ES-I3 (cell line): Measurements from ENCODE around the gene UNC5A.

ENCODE experiments used
- H3K36me3 ChIP-seq: 2 replicates; pipeline ENCODE4 v1.6.1; 2013; ENCODE audit warnings: mild to moderate bottlenecking, low read length, control low read depth, moderate library complexity; ENCODE audit not compliant: insufficient read depth
- H3K4me1 ChIP-seq: 2 replicates; pipeline ENCODE4 v1.6.1; 2013; ENCODE audit warnings: mild to moderate bottlenecking, control low read depth, low read length; ENCODE audit not compliant: insufficient read depth
- H3K9ac ChIP-seq: 2 replicates; pipeline ENCODE4 v1.6.1; 2013; ENCODE audit warnings: low read depth, mild to moderate bottlenecking, low read length, moderate library complexity
- H3K9me3 ChIP-seq: 2 replicates; pipeline ENCODE4 v1.6.1; 2013; ENCODE audit warnings: mild to moderate bottlenecking, low read length, moderate library complexity; ENCODE audit not compliant: control insufficient read depth, insufficient read depth

The UNC5A gene

GRCh38 chr5:176810081-176810597, at the start of gene UNC5A:
UNC5A (plus strand) TSS chr5:176810559; CDS start chr5:176810751, 192 bp downstream.
- Histone ChIP-seq H3K9me3 (no peaks in the 10 kb centered on the region), H3K36me3 (no peaks in the 10 kb centered on the region), H3K4me1 (no peaks in the 10 kb centered on the region), H3K9ac (peak within 1 kb of the TSS; percentile 61)

DNA sequence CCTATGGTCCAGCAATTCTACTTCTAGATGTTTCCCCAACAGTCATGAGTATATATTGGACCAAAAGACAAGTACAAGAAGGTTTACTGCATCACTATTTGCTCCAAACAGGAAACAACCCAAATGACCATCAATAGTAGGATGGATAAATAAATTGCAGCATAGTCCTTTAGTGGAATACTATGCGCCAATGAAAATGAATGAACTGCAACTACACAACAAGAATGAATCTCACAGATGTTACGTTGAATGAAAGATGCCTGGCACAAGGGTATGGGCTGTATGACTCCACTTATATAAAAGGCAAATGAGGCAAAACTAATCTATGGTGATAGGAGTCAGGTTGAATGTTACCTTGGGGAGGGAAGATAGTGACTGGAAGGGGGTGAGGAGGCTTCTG, 48.6 kb upstream of the UNC5A start:
- peaks cover 5% of the 10 kb centered on the region; the same call in 1 of the 2 replicates for H3K4me1 ChIP-seq
- H3K9ac ChIP-seq, result no peak overlapping the region
- no peaks in the 10 kb centered on the region for H3K9me3 ChIP-seq
- H3K36me3 ChIP-seq, result no peaks in the 10 kb centered on the region

DNA sequence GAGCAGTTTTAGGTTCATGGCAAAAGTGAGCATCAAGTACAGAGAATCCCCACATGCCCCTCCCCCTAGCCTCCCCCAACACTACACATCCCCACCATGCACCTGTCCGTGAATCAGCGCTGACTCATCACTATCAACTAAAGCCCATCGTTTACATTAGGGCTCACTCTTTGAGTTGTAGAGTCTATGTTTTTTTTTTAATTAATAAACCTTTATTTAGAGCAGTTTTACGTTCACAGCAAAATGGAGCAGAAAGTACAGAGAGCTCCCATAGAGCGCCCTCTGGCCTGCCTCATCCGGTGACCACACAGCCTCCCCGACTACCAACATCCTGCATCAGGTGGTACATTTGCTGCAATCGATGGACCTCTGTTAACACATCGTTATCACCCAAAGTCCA, 47.9 kb upstream of the UNC5A start:
- Histone ChIP-seq H3K36me3 (no peaks in the 10 kb centered on the region), H3K9ac (no peak overlapping the region), H3K4me1 (peaks cover 5% of the 10 kb centered on the region; the same call in 1 of the 2 replicates), H3K9me3 (no peaks in the 10 kb centered on the region)

DNA sequence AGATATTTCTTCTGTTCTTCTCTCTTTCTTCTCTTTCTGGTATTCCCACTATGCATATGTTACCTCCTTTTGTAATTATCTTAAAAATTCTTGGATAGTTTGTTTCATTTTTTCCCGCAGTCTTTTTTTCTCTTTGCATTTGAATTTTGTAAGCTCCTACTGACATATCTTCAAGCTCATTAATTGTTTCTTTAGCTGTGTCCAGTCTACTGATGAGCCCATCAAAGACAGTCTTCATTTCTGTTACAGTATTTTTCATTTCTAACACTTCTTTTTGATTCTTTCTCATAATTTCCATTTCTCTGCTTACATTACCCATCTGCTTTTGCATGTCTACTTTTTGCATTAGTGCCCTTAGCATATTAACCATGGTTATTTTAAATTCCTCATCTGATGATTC, 44.7 kb upstream of the UNC5A start:
- Histone ChIP-seq H3K9me3 (no peaks in the 10 kb centered on the region), H3K4me1 (peaks cover 3% of the 10 kb centered on the region; the same call in 1 of the 2 replicates), H3K9ac (no peak overlapping the region), H3K36me3 (no peaks in the 10 kb centered on the region)

DNA sequence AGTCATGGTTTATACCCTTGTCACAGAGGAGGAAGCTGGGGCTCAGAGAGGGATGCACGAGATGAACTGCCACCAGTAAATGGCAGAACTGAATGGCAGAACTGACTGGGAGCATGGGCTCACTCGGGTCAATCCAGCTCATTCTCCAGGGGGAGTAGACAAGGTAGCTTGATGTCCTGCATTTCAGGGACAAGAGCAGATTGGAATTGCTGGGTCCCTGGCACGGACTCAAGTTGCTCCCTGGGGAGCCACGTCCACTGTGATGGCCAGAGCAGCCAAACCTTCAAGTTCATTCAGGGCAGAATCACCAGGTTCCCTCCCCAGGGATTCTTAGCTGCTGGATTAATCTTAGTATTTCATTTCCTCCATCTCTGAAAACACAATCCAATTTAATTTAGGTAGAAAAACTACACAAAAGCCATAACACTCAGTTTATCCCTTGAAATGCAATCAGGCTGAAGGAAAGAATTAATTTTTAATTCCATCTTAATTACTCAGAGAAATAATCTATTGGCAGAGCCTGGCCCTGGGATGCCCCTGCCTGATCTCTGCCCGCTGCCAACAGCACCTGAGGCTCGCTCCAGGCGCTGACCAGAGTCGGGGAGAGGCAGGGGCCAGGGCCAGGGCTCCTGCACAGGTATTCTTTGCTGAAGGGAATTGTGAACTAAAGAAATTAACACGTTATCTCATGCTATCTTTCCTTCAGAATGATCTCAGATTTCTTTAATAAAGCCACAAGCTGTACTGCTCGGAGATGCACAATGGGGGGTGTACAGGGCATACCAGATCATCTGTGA, 42.0 kb upstream of the UNC5A start:
- Histone ChIP-seq H3K4me1 (no peaks in the 10 kb centered on the region), H3K36me3 (no peaks in the 10 kb centered on the region), H3K9ac (no peak overlapping the region), H3K9me3 (no peaks in the 10 kb centered on the region)

- Histone ChIP-seq H3K9ac (no peak overlapping the region), H3K4me1 (peaks cover 7% of the 10 kb centered on the region), H3K9me3 (no peaks in the 10 kb centered on the region), H3K36me3 (no peaks in the 10 kb centered on the region)
Measured at GRCh38 chr5:176769911-176770310, 40.4 kb upstream of the UNC5A start.

DNA sequence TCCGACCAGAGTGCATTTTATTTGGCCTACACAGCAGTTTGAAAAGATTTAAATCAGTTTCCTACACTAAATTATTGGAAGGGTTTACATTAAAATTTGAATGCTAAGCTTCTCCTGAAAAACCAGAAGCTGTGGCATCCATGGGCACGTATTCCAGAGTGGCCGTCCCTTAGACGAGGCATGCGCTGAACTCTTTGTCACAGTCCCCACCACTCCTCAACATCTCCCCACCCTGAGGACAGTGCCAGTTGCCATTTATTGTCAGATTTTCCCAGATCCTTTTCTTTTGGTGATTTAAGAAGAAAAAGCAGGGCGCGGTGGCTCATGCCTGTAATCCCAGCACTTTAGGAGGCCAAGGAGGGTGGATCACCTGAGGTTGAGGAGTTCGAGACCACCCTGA, 39.9 kb upstream of the UNC5A start:
- H3K9ac ChIP-seq, result no peak overlapping the region
- H3K36me3 ChIP-seq, result no peaks in the 10 kb centered on the region
- no peaks in the 10 kb centered on the region for H3K9me3 ChIP-seq
- H3K4me1 ChIP-seq, result peaks cover 12% of the 10 kb centered on the region

GRCh38 chr5:176771102-176771845, 39.1 kb upstream of the UNC5A start:
- H3K9ac ChIP-seq, result no peak overlapping the region
- H3K9me3 ChIP-seq, result no peaks in the 10 kb centered on the region
- no peaks in the 10 kb centered on the region for H3K36me3 ChIP-seq
- peaks cover 12% of the 10 kb centered on the region for H3K4me1 ChIP-seq

DNA sequence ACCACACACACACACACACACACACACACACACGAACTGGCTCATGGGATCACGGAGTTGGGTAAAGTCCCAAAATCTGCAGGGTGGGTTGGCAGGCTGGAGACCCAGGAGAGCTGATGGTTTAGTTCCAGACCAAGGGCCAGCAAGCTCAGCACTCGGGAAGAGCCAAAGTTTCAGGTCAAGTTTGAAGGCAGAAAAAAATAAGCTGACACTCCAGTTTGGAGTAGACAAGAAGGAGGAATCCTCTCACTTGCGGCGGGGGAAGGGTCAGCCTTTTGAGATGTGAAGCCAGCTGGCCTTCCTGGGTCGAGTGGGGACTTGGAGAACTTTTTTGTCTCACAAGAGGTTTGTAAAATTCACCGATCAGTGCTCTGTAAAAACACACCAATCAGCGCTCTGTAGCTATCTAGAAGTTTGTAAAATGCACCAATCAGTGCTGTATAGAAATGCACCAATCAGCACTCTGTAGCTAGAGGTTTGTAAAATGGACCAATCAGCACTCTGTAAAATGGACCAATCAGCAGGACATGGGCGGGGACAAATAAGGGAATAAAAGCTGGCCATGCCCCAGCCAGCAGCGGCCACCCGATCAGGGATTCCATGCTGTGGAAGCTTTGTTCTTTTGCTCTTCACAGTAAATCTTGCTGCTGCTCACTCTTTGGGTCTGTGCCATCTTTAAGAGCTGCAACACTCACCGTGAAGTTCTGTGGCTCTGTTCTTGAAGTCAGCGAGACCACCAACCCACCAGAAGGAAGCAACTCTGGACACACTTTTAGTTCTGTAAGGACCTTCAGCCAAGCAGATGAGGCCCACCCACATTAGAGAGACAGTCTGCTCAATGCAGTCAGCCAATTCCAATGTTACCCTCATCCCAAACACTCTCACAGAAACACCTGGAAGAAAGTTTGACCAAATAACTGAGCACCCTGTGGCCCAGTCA, 37.8 kb upstream of the UNC5A start:
- no peak overlapping the region for H3K9ac ChIP-seq
- H3K4me1 ChIP-seq, result peaks cover 12% of the 10 kb centered on the region
- H3K9me3 ChIP-seq, result no peaks in the 10 kb centered on the region
- H3K36me3 ChIP-seq, result no peaks in the 10 kb centered on the region

- Histone ChIP-seq H3K9me3 (no peaks in the 10 kb centered on the region), H3K9ac (no peak overlapping the region), H3K4me1 (peaks cover 12% of the 10 kb centered on the region), H3K36me3 (no peaks in the 10 kb centered on the region)
Measured at GRCh38 chr5:176773408-176774035, 36.8 kb upstream of the UNC5A start.

- no peaks in the 10 kb centered on the region for H3K36me3 ChIP-seq
- peaks cover 12% of the 10 kb centered on the region for H3K4me1 ChIP-seq
- no peaks in the 10 kb centered on the region for H3K9me3 ChIP-seq
- H3K9ac ChIP-seq, result no peak overlapping the region
Measured at GRCh38 chr5:176774216-176775171, 35.9 kb upstream of the UNC5A start.

- peaks cover 12% of the 10 kb centered on the region for H3K4me1 ChIP-seq
- H3K9me3 ChIP-seq, result no peaks in the 10 kb centered on the region
- no peak overlapping the region for H3K9ac ChIP-seq
- no peaks in the 10 kb centered on the region for H3K36me3 ChIP-seq
Measured at GRCh38 chr5:176775409-176775808, 35.0 kb upstream of the UNC5A start.
